Body of pancreas (tissue), 4 donors: ENCODE data around the gene FARS2.

Experiments used
- CTCF ChIP-seq, 7 experiments: fragments of 450-650 bp in 4 of 7; fragments of 200-600 bp in 3 of 7; sonication (generic) in 3 of 7; IDR thresholded peaks; one replicate each; pipeline ENCODE4 v1.5.1; 2016 to 2019; ENCODE audit warnings: antibody characterized with exemption in 7 of 7
- POLR2A ChIP-seq, 3 donors: fragments of 450-650 bp; IDR thresholded peaks; one replicate each; pipeline ENCODE4 v1.6.1; 2016; ENCODE audit warnings: antibody characterized with exemption in 3 of 3, mild to moderate bottlenecking in 2 of 3

- TF ChIP-seq CTCF (IDR thresholded peaks at IDR 0.05) = no peak
- TF ChIP-seq POLR2A (IDR thresholded peaks at IDR 0.05) = no peak
Observed at GRCh38 chr6:5260111-5260620, 1.1 kb upstream of the FARS2 start.
